Skeletal muscle cell (primary cell): ENCODE data around the gene LENG8.
"Not testable (repeated sequence)": the region's sequence is repeated elsewhere in the genome, so short reads cannot be mapped to it uniquely, and the experiment has no call there.

ENCODE experiments used
- DNase-seq: peaks from one replicate; pipeline ENCODE4 v3.0.0-alpha.2; 2010; ENCODE audit warnings: low read depth
- H3K4me3 ChIP-seq: 2 replicates; pipeline ENCODE4 v1.5.1; 2011; ENCODE audit warnings: low read depth, mild to moderate bottlenecking, control low read depth, low read length, moderate library complexity

Gene LENG8

GRCh38 chr19:54473071-54473891 lies 24.3 kb downstream of the LENG8 start, which contains the start of gene CDC42EP5:
CDC42EP5 (minus strand) TSS chr19:54473296; CDS start chr19:54465547, 7,749 bp downstream.
- peak within 1 kb of the TSS; percentile 66 for H3K4me3 ChIP-seq

DNA sequence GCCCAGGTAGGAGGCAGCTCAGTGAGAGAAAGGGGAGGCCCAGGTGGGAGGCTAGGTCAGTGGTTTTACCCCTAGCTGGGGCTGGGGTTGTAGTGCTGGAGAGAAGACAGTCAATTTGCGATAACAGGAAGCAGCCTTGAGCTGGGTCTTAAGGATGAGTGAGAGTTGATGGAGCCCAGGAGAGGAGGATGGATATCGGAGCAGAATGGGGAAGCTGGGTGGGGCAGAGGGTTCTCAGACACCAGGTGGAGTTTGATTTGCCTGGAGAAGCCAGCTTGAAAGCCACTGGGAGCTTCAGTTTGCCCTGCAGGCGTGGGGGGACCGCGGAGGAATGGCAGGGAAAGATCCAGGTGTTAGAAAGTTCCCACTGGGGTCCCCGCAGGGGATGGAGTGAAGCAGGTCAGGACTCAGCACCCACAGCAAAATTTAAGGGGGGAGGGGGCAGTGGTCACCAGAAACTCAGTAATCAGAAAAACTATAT lies 24.9 kb downstream of the LENG8 start:
- peak overlapping the region; percentile 66 for H3K4me3 ChIP-seq
- no peak for DNase-seq

More at GRCh38 chr19:54473071-54473891, 24.3 kb downstream of the LENG8 start, which contains the start of gene CDC42EP5:
- peak; percentile 55 for DNase-seq

DNA sequence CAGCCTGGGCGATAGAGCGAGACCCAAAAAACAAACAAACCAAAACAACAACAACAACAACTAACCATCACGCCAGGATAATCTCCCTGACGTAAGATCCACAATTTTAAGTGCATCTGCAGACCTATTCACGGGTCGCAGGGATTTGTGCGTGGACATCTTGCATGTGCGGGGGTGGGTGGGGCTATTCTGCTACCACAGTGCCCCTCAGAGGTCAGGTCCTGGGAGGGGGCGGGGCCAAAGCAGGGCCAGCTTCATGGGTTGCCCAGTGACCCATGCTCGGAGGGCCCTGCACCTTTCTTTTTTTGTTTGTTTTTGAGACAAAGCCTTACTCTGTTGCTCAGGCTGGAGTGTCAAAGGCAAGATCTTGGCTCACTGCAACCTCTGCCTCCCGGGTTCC lies 26.7 kb downstream of the LENG8 start:
- DNase-seq, result no peak
- H3K4me3 ChIP-seq, result no peak overlapping the region

DNA sequence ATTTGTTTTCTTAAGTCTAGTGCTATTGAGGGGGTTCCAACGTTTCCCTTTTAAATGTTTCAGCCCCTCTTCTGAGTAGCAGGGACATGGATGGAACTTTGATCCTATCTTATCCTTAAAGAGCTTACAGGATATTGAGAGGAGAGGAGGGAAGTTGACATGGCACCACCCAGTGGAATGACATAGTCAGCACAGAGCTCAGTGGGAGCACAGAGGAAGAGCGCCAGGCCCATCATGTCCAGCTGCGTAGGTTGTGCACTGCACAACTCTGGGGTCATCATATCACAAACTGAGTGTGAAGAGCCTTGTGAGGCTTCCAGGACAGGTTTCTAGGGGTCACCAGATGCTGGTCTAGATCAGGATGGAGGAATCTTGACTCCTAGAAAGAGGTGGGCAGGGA lies 28.7 kb downstream of the LENG8 start:
- no peak overlapping the region for H3K4me3 ChIP-seq
- no peak for DNase-seq

DNA sequence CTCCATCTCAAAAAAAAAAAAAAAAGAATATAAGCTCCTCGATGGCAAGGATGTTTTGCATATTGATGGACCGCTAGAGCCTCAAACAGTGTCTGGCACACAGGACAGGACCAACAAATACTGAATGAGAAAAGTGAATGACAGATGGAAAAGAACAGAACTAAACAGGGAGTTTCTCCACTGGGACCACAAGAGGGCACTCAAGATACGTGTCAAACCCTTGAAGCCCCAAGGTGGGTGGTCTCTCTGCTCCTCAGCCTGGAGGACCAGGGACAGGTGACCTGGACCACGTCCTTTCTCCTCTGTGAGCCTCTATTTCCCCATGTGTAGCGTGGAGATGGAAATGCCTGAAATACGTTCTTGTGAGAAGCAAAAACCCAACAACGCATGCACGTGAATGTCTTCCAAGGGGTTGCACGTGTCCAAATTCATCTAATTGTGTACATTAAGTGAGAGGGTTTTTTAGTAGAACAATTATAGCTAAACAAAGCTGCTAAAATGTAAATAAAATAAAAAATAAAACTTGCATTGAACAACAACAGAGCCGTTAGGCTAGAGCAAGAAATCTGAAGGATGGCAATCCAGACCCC lies 29.8 kb downstream of the LENG8 start:
- no peak for DNase-seq
- no peak overlapping the region for H3K4me3 ChIP-seq

GRCh38 chr19:54480051-54480450 lies 31.1 kb downstream of the LENG8 start:
- no peak overlapping the region for H3K4me3 ChIP-seq
- no peak for DNase-seq

GRCh38 chr19:54481326-54481930 lies 32.4 kb downstream of the LENG8 start:
- H3K4me3 ChIP-seq, result no peak overlapping the region
- DNase-seq, result no peak

GRCh38 chr19:54482889-54483288 lies 33.9 kb downstream of the LENG8 start:
- no peak overlapping the region for H3K4me3 ChIP-seq
- no peak for DNase-seq

DNA sequence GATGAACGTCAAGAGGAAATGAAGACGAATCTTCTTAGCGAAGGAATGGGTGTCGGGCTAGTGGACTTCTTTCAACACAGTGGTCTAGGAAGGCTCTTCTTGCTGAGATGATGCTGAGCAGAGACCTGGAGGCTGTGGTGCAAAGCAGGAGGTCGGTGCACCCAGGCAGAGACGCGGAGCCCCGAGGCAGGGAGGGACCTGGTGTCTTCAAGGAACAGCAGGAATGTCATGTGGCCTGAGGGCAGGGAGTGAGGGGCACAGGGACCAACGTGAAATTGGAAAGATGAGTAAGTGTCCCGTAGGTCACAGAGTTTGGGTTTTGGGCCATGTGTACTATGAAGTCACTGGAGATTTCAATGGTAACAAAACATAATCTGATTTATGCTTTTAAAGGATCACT lies 35.5 kb downstream of the LENG8 start:
- DNase-seq, result no peak
- H3K4me3 ChIP-seq, result no peak overlapping the region

DNA sequence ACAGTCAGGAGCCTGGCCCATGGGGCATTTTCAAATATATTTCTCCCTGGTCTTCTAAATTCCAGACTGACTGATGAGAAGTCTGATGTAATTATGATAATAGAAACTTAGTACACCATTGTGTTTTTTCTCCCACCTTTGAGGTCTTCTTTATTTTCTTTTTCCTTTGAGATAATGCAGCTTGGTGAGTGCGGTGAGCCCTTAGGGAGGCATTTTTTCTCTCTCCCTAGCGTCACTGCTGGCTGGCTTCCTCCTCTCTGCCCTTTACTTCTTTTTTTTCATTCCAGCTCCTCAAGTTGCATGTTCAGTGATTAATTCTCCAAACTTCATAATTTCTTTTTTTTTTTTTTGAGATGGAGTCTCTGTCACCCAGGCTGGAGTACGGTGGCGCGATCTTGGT lies 36.9 kb downstream of the LENG8 start:
- no peak for DNase-seq
- H3K4me3 ChIP-seq, result no peak overlapping the region

GRCh38 chr19:54489341-54489740 lies 40.3 kb downstream of the LENG8 start:
- DNase-seq, result no peak
- H3K4me3 ChIP-seq, result no peak overlapping the region

GRCh38 chr19:54489766-54490165 lies 40.8 kb downstream of the LENG8 start:
- no peak for DNase-seq
- H3K4me3 ChIP-seq, result no peak overlapping the region

DNA sequence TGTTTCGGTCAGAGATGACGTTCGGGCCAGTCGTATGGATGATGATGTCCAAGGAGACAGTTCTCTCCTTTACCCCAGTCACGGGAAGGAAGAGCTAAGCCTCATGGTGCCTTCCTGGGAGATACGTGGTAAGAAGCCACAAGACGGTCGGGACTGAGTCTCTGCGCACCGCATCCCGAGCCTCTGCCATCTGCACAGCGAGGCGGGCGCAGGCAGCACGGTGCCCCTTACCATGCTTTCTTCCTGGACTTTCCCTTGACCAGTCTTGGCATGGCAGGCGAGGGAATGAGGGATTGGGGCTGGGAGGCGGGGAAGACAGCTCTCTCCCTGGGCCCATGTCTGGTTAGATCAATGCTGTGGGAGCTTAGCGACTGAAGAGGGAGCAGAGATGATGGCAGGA lies 43.6 kb downstream of the LENG8 start:
- no peak for DNase-seq
- H3K4me3 ChIP-seq, result no peak overlapping the region

- H3K4me3 ChIP-seq, DNase-seq: not testable (repeated sequence)
Observed at GRCh38 chr19:54493056-54493455, 44.1 kb downstream of the LENG8 start.

DNA sequence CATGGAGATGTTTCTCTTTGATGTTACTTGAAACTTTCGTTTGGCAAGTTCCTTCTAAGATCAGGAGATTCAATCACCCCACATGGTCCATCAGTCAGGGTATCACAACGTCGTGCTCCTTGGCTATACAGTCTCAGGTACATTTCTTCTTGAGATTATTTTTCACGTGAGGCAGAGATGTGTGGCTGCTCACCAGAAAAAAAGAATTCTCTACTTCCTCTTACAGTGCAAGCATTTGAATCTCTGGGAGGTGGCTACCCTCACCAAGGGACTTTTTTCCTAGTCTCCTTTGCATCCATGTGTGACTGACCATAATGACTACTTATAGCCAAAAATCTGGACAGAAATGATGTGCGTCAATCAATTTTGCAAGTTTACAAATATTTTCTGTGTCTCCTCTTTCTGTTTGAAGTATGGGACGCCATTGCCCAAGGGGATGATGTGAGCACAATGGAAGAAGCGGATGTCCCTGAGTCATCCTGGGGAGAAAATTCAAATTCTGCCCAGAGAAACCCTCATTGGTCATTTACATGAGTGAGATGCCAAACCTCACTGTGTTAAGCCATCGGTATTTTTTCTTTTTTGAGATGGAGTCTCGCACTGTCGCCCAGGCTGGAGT lies 45.1 kb downstream of the LENG8 start:
- DNase-seq, result no peak
- no peak overlapping the region for H3K4me3 ChIP-seq

- H3K4me3 ChIP-seq, DNase-seq: not testable (repeated sequence)
Observed at GRCh38 chr19:54495284-54495683, 46.3 kb downstream of the LENG8 start.

DNA sequence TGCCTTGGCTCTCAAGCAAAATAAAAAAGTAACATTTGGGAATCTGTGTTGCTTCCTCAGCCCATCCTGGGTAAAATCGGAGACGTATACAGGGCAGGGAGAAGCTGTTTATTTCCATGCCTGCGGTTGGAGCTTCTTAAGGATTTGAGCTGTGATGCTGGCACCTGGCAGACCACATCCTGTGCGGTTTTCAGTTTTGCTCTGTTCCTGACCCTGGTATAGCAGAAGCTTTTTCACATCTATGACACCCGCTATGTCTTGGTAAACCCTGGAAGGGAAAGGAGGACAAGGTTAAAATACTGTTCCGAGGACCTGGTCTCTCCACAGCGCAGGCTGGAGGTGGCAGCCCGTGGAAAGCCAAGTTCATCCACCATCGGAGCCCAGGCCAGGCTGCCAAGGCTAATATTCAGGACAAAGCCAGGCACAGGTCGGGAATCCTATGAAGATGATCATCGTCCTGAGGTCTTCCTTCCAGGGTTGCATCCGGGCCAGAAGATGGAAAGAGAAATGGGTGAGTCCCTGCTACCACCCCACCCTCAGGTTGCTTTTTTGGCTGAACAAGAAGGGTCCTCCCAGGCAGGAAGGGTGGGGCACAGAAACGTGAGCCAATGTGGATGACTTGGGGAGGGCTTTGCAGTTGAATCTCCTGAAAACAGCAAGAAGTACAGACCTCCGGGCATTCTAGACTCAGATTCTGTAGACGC lies 48.9 kb downstream of the LENG8 start:
- DNase-seq, H3K4me3 ChIP-seq: not testable (repeated sequence)

DNA sequence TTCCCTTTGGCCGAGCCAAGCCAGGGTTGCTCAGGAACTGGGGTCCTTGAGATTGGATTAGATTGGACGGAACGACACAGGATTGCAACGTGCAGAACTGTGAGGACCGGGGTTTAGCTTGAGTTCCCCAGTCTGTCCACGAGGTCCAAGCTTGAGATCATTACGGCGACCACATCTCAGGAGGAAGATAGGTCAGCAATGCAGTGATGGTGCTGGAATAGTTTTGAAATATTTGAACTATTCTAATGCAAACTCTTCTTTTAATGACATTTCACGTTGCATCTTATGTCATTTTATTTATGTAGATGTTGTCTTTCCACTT lies 49.4 kb downstream of the LENG8 start:
- not testable (repeated sequence) for H3K4me3 ChIP-seq, DNase-seq

DNA sequence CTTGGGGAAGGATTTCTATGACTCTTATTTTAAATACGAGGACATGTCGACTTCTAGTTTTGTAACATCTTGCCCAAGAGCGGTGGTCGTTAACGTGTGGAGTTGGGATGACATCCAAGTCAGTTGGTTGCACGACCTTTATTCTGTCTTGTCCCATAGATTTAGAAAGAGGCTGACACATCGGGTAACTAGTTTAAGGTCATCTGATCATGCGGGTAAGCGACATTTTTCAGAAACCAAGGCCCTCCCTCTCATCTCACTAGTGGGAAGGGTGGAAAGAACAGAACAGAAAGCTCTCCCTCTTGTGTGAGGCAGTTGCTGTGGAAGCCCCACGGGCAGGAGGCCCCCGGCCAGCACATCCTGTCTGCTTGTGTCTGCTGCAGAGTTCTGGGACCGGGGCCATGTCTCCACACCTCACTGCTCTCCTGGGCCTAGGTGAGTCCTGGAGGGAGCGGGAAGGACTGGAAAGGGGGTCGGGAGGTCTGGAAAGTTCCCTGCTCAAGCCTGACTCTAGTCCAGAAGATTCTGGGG lies 53.6 kb downstream of the LENG8 start, which contains the start of gene LAIR2:
TSS of gene LAIR2 (plus strand) at position 314 of the 531 bp plus-strand sequence. CDS start at position 402, 88 bp downstream.
- DNase-seq, result no peak
- no peak within 1 kb of the TSS for H3K4me3 ChIP-seq
